C4-2B (cell line): Measurements from ENCODE around the gene CLIP1.

ENCODE experiments used
- ZFX ChIP-seq: fragments of 450-650 bp; IDR thresholded peaks from 2 replicates; pipeline ENCODE4 v1.6.1; 2017
- TF ChIP-seq, protein P1 (sequence below): fragments of 450-650 bp; conservative IDR thresholded peaks from 2 replicates; pipeline ENCODE4 v1.5.1; 2017; ENCODE audit warnings: mild to moderate bottlenecking

DNA sequence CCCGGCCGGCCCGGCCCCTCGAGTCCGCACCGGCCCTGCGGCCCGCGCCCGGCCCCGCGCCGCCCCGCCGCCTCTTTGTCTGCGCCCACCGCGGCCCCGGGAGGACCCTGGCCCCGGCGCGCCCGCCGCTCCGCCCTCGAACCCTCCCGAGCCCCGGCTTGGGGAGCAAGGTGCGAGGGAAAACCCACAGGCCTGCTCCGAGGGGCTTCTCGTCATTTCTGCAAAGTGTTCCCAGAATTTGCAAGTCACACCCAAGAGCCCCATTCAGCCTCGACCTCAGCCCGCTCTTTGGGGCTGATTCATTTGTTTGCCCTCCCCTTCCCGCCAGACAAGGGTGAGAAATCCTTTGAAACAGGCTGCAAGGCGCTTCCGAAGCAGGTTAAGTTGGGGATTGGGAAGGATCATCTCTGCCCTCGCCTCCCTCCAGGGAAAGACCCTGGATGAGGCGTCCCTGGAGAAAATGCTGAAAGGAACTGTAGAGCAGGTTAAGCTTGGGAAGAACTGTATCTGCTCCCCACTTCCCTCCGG, 325 bp upstream of the CLIP1 start:
- TF ChIP-seq, protein P1, sequence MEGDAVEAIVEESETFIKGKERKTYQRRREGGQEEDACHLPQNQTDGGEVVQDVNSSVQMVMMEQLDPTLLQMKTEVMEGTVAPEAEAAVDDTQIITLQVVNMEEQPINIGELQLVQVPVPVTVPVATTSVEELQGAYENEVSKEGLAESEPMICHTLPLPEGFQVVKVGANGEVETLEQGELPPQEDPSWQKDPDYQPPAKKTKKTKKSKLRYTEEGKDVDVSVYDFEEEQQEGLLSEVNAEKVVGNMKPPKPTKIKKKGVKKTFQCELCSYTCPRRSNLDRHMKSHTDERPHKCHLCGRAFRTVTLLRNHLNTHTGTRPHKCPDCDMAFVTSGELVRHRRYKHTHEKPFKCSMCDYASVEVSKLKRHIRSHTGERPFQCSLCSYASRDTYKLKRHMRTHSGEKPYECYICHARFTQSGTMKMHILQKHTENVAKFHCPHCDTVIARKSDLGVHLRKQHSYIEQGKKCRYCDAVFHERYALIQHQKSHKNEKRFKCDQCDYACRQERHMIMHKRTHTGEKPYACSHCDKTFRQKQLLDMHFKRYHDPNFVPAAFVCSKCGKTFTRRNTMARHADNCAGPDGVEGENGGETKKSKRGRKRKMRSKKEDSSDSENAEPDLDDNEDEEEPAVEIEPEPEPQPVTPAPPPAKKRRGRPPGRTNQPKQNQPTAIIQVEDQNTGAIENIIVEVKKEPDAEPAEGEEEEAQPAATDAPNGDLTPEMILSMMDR: no peak
- no peak for TF ChIP-seq ZFX
